Fibroblast of lung (primary cell): Measurements from ENCODE around the gene EPG5. TPM values are rescaled to one million over a fixed set of nuclear protein-coding genes. Genes with fewer than 3 reads are reported as not detected.

ENCODE experiments used
- DNase-seq, 2 donors: peaks; one replicate each; pipeline versions ENCODE4 v3.0.0 to v3.0.0-alpha.2; 2010; ENCODE audit warnings: low read depth in 2 of 2
- H2AFZ ChIP-seq: 2 replicates; pipeline ENCODE4 v1.5.1; 2012; ENCODE audit warnings: low read length, control low read depth, inconsistent platforms
- H3K27ac ChIP-seq: 2 replicates; pipeline ENCODE4 v1.5.1; 2011; ENCODE audit warnings: low read length, control low read depth; ENCODE audit not compliant: insufficient read depth
- H3K27me3 ChIP-seq: 2 replicates; pipeline ENCODE4 v1.5.1; 2011; ENCODE audit warnings: mild to moderate bottlenecking, low read length; ENCODE audit not compliant: control insufficient read depth, insufficient read depth
- H3K36me3 ChIP-seq: 2 replicates; pipeline ENCODE4 v1.5.1; 2011; ENCODE audit warnings: low read length; ENCODE audit not compliant: control insufficient read depth, insufficient read depth
- H3K4me1 ChIP-seq: 2 replicates; pipeline ENCODE4 v1.5.1; 2011; ENCODE audit warnings: low read length; ENCODE audit not compliant: control insufficient read depth, insufficient read depth; ENCODE audit errors: extremely low read depth
- H3K4me2 ChIP-seq: 2 replicates; pipeline ENCODE4 v1.5.1; 2011; ENCODE audit warnings: low read length, control low read depth; ENCODE audit not compliant: insufficient read depth; ENCODE audit errors: extremely low read depth
- H3K4me3 ChIP-seq, 4 experiments: fragments of 200-600 bp in 1 of 4; sonication (generic) in 1 of 4; replicated peaks in 1 of 4; 2 replicates each; pipeline ENCODE4 v1.5.1; 2011 to 2016; ENCODE audit warnings: low read length in 4 of 4, low read depth in 3 of 4, mild to moderate bottlenecking in 3 of 4, control low read depth in 2 of 4, inconsistent platforms in 1 of 4, mixed read lengths in 1 of 4; ENCODE audit not compliant: insufficient read depth in 1 of 4; ENCODE audit errors: control extremely low read depth in 1 of 4
- H3K79me2 ChIP-seq: 2 replicates; pipeline ENCODE4 v1.5.1; 2012; ENCODE audit warnings: mild to moderate bottlenecking, low read length, inconsistent platforms; ENCODE audit not compliant: control insufficient read depth, insufficient read depth
- H3K9ac ChIP-seq: 2 replicates; pipeline ENCODE4 v1.5.1; 2011; ENCODE audit warnings: mild to moderate bottlenecking, low read length, control low read depth; ENCODE audit not compliant: insufficient read depth
- H3K9me3 ChIP-seq: 2 replicates; pipeline ENCODE4 v1.5.1; 2012; ENCODE audit warnings: low read depth, low read length; ENCODE audit not compliant: control insufficient read depth, insufficient read depth
- H4K20me1 ChIP-seq: 2 replicates; pipeline ENCODE4 v1.5.1; 2011; ENCODE audit warnings: low read length; ENCODE audit not compliant: control insufficient read depth, insufficient read depth; ENCODE audit errors: extremely low read depth
- EZH2 ChIP-seq: IDR thresholded peaks from 2 replicates; pipeline ENCODE4 v1.5.1; 2012; ENCODE audit warnings: low read length, control low read depth, mild to moderate bottlenecking; ENCODE audit errors: missing control alignments
- polyA plus RNA-seq, 2 donors: library from polyadenylated mRNA; depleted of rRNA in 1 of 2; stranded (reverse) in 1 of 2; unstranded in 1 of 2; fragments of >200 nt; gene quantifications; 2 replicates each; pipeline ENCODE4 v1.2.1, GENCODE V29; 2011 to 2012; ENCODE audit warnings: missing spikeins in 1 of 2
- total RNA-seq: library from RNA; depleted of rRNA; stranded (reverse); fragments of >200 nt; gene quantifications from 2 replicates; pipeline ENCODE4 v1.2.1, GENCODE V29; 2014
- TF ChIP-seq, protein P1 (sequence below), 2 donors: IDR thresholded peaks in 1 of 2; conservative IDR thresholded peaks in 1 of 2; 1 replicate in 1 of 2; 2 replicates in 1 of 2; pipeline ENCODE4 v1.5.1; 2011 to 2012; ENCODE audit warnings: low read length in 2 of 2, control low read depth in 1 of 2, inconsistent platforms in 1 of 2, low read depth in 1 of 2, mild to moderate bottlenecking in 1 of 2

EPG5 gene
- total and polyA plus RNA-seq, 2 donors (not counting 1 experiment from before 2014, with no cell fraction given): 60.0 to 87.4 TPM

DNA sequence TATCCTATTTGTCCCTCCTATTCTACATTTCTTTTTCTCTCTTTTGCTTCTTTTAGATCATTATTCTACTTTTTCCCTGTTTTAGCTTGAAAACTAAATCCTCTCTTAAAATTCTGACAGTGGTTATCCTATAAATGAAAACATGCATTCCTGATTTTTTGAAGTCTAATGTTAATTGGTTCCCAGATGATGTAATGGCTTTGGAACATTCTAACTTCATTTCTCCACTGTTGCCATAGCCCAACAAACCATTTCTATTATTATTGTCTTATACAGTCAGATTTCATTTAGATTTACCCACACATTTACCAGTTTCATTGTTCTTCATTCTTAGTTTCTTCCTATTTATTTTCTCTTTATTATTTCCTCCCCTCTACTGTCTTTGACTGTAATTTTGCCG lies 105.2 kb downstream of the EPG5 start:
- no peaks in the 10 kb centered on the region for H3K4me1 ChIP-seq
- H4K20me1 ChIP-seq: no peaks in the 10 kb centered on the region
- no peak overlapping the region for H3K4me3 ChIP-seq
- H2AFZ ChIP-seq: no peak overlapping the region
- no peaks in the 10 kb centered on the region for H3K79me2 ChIP-seq
- no peaks in the 10 kb centered on the region for H3K27me3 ChIP-seq
- no peak overlapping the region for H3K9ac ChIP-seq
- H3K9me3 ChIP-seq: no peaks in the 10 kb centered on the region
- H3K4me2 ChIP-seq: no peak overlapping the region
- TF ChIP-seq, protein P1, sequence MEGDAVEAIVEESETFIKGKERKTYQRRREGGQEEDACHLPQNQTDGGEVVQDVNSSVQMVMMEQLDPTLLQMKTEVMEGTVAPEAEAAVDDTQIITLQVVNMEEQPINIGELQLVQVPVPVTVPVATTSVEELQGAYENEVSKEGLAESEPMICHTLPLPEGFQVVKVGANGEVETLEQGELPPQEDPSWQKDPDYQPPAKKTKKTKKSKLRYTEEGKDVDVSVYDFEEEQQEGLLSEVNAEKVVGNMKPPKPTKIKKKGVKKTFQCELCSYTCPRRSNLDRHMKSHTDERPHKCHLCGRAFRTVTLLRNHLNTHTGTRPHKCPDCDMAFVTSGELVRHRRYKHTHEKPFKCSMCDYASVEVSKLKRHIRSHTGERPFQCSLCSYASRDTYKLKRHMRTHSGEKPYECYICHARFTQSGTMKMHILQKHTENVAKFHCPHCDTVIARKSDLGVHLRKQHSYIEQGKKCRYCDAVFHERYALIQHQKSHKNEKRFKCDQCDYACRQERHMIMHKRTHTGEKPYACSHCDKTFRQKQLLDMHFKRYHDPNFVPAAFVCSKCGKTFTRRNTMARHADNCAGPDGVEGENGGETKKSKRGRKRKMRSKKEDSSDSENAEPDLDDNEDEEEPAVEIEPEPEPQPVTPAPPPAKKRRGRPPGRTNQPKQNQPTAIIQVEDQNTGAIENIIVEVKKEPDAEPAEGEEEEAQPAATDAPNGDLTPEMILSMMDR (conservative IDR thresholded peaks at IDR 0.05 in 1 of 2, IDR thresholded peaks at IDR 0.05 in 1 of 2; ENCODE audit: low read depth in 1 of 2, low read length in 2 of 2): no peak
- no peak for TF ChIP-seq EZH2
- DNase-seq: no peak
- no peak overlapping the region for H3K27ac ChIP-seq
- peaks cover 33% of the 10 kb centered on the region for H3K36me3 ChIP-seq

DNA sequence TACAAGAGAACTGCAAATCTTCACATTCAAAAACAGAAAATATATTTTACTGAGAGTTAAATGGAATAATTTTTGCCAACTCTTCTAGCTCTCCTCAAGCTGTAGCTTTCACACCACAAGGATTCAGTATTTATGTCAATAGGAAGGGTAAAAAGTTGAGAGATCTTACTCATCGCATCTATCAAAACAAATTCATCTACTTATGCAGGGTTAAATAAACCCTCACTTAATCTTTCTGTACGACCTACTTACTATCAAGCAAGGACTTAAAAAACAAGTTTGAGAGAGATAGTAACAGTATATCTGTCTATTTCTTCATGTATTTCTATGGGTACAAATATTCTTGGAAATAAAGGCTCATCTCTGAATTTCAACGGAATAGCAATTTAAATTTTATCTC lies 106.2 kb downstream of the EPG5 start:
- Histone ChIP-seq H3K27me3 (no peaks in the 10 kb centered on the region), H2AFZ (no peak overlapping the region), H3K9ac (no peak overlapping the region), H3K4me2 (no peak overlapping the region), H3K4me3 (no peak overlapping the region), H3K36me3 (peaks cover 30% of the 10 kb centered on the region), H3K4me1 (no peaks in the 10 kb centered on the region), H4K20me1 (no peaks in the 10 kb centered on the region), H3K9me3 (no peaks in the 10 kb centered on the region), H3K79me2 (no peaks in the 10 kb centered on the region), H3K27ac (no peak overlapping the region)
- TF ChIP-seq, protein P1 (conservative IDR thresholded peaks at IDR 0.05 in 1 of 2, IDR thresholded peaks at IDR 0.05 in 1 of 2; ENCODE audit: low read depth in 1 of 2, low read length in 2 of 2): no peak
- peak in 1 of 2 donors; percentile 31 for DNase-seq

DNA sequence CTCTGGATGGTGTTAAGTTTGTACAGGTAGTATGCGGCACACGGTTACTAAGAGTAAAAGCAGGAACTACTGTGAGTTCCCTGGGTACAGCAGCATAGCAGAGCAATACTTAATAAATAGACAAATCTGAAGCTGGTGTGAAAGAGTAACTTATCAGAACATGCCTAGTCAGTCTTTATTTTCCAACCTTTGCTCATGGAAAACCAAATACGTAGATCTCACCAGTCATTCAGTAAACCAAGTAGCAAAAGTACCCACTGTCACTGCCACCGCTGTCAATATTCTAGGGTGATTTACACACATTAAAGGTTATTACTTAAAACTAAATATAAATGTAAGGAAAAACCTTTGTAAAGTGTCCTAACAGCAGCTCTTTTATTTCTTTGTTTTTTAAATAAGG lies 106.6 kb downstream of the EPG5 start:
- H3K36me3 ChIP-seq: peaks cover 28% of the 10 kb centered on the region
- H3K9me3 ChIP-seq: no peaks in the 10 kb centered on the region
- no peak overlapping the region for H3K27ac ChIP-seq
- H3K4me1 ChIP-seq: no peaks in the 10 kb centered on the region
- TF ChIP-seq, protein P1 (conservative IDR thresholded peaks at IDR 0.05 in 1 of 2, IDR thresholded peaks at IDR 0.05 in 1 of 2; ENCODE audit: low read depth in 1 of 2, low read length in 2 of 2): no peak
- no peak for TF ChIP-seq EZH2
- H3K79me2 ChIP-seq: no peaks in the 10 kb centered on the region
- H3K4me3 ChIP-seq: no peak overlapping the region
- H4K20me1 ChIP-seq: no peaks in the 10 kb centered on the region
- no peak overlapping the region for H3K9ac ChIP-seq
- H3K4me2 ChIP-seq: no peak overlapping the region
- no peak overlapping the region for H2AFZ ChIP-seq
- no peaks in the 10 kb centered on the region for H3K27me3 ChIP-seq
- no peak for DNase-seq
